HG03066 (cell line): ENCODE results near the gene GNAI2.

Experiments
- ATAC-seq: cut with Tn5 transposase; IDR thresholded peaks from one replicate; pipeline ENCODE4 v1.9.1; 2021; ENCODE audit warnings: low read depth; ENCODE audit not compliant: unreplicated experiment

GNAI2 gene

DNA sequence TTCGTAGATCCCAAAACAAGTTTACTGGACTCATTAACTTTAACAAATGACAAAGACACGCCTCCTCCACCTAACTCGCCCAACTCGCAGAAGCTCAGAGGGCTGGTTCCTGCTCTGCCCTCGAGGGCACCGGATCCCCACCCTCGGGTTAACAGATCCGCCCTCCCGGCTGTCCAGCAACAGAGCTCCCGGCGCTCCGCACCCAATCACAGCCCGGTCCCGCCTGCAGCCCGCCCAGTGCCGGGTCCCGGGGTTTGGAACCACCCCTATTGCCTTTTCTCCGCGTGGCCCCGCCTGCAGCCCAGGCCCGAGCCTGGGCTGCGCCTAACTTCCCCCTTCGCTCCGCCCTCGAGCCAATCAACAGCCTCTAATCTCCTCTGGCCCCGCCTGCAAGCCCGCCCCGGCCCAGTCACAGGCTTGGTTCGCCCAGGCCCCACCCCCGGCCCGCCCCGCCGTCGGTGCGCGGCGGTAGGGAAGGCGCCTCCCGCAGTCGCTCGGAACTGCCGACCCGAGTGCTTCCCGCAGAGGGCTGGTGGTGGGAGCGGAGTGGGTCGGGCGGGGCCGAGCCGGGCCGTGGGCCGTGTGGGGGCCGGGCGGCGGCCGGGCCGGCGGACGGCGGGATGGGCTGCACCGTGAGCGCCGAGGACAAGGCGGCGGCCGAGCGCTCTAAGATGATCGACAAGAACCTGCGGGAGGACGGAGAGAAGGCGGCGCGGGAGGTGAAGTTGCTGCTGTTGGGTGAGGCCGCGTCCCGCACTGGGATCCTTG, at the start of gene GNAI2:
Gene GNAI2, plus strand, starts transcription at position 489 of the 768 bp plus-strand sequence. Its CDS starts 132 bp downstream, at position 621.
- peak; percentile 93 for ATAC-seq

DNA sequence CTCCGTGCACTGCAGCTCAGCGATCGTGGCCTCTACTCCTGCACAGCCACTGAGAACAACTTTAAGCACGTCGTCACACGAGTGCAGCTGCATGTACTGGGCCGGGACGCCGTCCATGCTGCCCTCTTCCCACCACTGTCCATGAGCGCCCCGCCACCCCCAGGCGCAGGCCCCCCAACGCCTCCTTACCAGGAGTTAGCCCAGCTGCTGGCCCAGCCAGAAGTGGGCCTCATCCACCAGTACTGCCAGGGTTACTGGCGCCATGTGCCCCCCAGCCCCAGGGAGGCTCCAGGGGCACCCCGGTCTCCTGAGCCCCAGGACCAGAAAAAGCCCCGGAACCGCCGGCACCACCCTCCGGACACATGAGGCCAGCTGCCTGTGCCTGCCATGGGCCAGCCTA, 48.3 kb upstream of the GNAI2 start:
- no peak for ATAC-seq

DNA sequence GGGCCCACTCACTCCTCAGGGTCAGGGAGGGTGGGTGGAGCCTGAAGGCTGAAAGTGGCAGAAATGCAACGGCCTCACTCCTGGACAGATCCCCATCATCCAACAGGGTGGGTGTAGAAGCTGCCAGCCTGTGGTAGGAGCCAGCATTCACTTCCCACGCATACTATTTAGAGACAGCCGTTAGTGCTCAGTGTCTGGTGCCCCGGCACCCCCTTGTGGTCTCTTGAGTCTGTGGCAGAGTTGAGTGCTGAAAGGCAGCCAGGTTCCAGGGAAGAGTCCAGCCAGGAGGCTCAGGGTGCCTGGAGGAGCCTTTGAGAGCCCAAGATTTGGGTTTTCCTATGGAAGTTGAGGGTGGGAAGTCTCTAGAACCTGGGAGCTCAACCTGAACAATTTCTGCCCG, 46.7 kb upstream of the GNAI2 start:
- no peak for ATAC-seq

DNA sequence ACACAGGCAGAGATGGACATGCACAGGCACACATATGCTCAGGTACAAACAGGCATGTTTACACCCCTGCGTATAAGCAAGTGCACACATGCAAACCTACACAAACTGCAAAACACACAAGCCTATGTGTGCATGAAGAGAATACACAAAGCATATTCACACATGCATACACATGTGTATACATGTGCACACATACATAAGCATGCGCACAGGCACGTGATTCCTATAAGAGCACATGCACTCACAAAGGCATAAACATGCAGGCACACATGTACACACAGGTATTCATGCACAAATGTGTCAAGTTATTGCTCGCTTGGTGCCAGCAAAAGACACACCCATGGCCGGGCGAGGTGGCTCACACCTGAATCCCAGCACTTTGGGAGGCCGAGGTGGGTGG, 46.0 kb upstream of the GNAI2 start:
- no peak for ATAC-seq

DNA sequence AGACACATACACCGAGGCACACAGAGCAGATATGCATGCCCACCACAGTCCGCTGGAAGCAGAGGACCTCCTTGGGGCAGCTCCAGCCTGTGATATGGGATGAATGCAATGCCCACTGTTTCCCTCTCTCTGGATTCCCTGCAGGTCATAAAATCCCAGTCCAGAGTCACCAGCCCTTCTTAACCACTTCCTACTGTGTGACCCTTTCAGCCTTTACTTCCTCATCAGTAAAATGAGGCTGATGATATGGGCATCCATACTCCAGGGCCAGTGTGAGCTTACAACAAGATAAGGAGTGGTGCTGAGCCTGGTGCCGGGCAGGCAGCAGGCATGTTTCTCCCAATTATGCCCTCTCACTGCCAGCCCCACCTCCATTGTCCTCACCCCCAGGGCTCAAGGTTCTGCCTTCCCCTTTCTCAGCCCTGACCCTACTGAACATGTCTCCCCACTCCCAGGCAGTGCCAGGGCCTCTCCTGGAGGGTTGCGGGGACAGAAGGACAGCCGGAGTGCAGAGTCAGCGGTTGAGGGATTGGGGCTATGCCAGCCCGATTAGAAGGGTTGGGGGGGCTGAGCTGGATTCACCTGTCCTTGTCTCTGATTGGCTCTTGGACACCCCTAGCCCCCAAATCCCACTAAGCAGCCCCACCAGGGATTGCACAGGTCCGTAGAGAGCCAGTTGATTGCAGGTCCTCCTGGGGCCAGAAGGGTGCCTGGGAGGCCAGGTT, 44.9 kb upstream of the GNAI2 start, which contains the start of gene GNAT1:
Gene GNAT1, plus strand, starts transcription at position 675 of the 725 bp plus-strand sequence. CDS start 116 bp downstream, outside the sequence.
- ATAC-seq, result no peak

DNA sequence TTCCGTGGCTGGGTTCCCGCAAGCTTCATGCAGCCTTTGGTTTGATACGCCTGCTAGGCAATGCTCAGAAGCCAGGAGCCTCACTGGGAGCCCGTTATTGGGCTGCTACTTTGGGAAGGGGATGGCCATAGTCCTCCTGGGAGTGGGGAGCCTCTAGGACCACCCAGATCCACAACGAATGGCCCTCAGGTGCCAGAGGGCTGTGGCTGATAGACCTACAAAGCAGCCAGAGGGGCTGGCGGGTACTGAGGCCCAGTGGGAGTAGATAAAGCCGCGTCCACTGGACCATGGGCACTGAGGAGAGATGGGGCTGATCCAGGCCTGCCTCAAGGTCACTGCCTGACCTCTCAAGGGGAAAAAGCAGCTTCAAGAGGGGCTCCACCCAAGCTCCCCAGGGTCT, 43.9 kb upstream of the GNAI2 start:
- ATAC-seq, result no peak

- ATAC-seq, result no peak
These were observed 43.3 kb upstream of the GNAI2 start for GRCh38 chr3:50192689-50193141.

DNA sequence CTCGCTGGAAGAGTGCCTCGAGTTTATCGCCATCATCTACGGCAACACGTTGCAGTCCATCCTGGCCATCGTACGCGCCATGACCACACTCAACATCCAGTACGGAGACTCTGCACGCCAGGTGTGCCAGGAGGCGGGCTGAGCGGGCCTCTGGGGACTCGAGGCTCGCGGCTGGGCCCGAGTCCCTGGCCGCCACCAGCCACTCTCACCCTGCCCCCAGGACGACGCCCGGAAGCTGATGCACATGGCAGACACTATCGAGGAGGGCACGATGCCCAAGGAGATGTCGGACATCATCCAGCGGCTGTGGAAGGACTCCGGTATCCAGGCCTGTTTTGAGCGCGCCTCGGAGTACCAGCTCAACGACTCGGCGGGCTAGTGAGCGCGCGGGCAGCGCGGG, 42.7 kb upstream of the GNAI2 start:
- no peak for ATAC-seq

- ATAC-seq, result no peak
These were observed 42.3 kb upstream of the GNAI2 start for GRCh38 chr3:50193746-50194127.

DNA sequence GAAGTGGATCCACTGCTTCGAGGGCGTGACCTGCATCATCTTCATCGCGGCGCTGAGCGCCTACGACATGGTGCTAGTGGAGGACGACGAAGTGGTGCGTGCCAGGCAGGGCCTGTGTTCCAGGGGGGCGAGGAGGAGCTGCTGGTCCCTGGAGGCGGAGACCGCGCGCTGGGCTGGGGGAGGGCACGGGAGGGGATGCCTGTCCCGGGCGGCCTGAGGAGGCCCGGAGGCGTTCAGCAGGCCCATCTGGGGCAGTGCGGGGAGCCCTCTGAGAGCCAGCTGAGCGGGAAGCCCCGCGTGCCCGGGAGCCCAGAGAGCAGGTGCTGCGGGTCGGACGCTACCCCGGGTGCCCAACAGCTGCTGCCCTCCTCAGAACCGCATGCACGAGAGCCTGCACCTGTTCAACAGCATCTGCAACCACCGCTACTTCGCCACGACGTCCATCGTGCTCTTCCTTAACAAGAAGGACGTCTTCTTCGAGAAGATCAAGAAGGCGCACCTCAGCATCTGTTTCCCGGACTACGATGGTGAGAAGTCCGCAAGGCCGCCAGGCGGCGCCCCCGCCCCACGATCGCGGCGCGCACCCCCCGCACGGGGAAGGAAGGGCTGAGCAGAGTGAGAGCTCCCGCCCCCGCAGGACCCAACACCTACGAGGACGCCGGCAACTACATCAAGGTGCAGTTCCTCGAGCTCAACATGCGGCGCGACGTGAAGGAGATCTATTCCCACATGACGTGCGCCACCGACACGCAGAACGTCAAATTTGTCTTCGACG, 41.7 kb upstream of the GNAI2 start:
- ATAC-seq, result no peak

- ATAC-seq, result no peak
These were observed 41.0 kb upstream of the GNAI2 start for GRCh38 chr3:50194903-50195500.

DNA sequence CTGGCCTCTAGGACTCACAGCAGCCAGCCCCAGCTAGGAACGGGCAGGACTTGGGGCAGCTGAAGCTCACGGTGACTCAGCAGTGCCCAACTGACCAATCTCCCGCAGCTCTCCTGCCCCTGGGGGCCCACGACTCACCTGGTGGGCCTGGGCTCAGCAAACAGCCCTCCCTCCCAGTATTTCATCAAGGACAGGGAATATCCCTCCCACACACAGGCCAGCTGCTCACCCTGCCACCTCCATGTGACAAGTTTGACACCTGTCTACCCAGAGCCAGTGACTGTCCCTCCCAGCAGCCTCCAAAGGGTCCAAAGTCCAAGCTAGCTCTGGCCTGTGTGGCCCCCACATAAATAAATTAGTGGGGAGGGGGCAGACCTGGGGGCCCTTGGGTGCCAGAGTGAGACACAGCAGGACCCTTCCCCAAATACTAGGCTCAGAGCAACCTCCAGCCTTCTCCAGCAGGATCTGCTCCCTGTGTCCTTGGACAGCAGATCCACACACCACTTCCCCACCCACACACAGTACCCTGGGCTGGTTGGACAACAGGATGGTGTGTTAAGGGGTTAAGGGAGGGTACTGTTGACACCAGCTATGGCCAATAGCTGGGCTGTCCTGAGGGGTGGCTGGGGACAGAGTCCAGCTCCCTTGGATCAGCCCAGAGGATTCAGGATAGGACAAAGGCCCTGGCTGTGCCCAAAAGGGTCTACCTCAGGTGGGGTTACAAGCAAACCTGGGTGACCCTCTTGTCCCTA, 40.3 kb upstream of the GNAI2 start:
- no peak for ATAC-seq

GRCh38 chr3:50196253-50196801, 39.7 kb upstream of the GNAI2 start:
- no peak for ATAC-seq

GRCh38 chr3:50201573-50202315, 34.3 kb upstream of the GNAI2 start:
- ATAC-seq, result no peak

DNA sequence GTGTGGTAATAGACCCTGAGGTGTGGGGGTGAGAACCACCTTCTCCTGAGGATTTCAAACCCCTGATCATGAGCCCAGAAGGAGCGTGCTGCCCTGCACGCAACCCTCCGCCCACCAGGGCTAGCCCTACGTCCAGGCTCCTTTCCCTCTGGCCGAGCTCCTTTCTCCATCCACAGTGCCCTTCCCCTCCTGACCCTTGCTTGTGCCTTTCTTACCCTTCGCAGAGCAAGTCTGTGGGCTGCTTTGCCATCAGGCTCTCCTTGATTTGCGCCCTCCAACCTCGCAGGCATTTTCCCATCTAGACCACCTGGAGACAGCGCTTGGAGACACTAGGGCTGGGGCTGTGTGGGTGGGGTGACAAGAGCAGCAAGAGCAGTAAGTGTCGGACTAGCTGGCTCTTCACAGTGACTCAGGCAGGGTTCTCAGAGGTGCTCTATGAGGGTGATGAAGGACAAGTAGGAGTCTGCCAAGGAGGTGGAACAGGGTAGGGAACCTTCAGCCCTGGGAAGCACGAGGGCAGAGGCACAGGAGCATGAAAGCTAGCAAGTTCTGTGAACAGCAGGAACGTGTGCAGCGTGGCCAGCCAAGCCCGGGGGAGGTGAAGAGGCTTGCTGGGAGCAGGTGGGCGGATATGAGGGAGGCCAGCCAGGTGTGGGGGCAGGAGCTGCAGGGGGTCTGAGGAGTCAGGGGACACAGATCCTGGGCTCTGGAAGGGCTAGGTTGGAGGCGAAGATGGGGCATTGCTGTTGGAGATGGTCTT, 33.5 kb upstream of the GNAI2 start:
- ATAC-seq, result no peak

- ATAC-seq, result no peak
These were observed 32.7 kb upstream of the GNAI2 start for GRCh38 chr3:50203113-50203808.
